Tibial nerve (tissue), 4 donors: ENCODE measurements around the gene GRID1. TPM values are rescaled to one million over a fixed set of nuclear protein-coding genes. Genes with fewer than 3 reads are reported as not detected.

Experiments
- DNase-seq, 2 donors: peaks; one replicate each; pipeline ENCODE4 v3.0.0-alpha.2; 2019; ENCODE audit warnings: low spot score in 2 of 2
- H3K27ac ChIP-seq, 4 donors: fragments of 200-600 bp; sonication (generic) in 3 of 4; one replicate each; pipeline ENCODE4 v1.5.1; 2017 to 2019; ENCODE audit warnings: mild to moderate bottlenecking in 1 of 4
- H3K27me3 ChIP-seq, 2 donors: fragments of 200-600 bp; sonication (generic) in 1 of 2; one replicate each; pipeline versions ENCODE4 v1.5.1 to v1.6.0; 2017 to 2019
- H3K36me3 ChIP-seq, 3 donors: fragments of 200-600 bp; sonication (generic); one replicate each; pipeline ENCODE4 v1.5.1; 2018 to 2019
- H3K4me1 ChIP-seq, 4 donors: fragments of 200-600 bp; sonication (generic) in 3 of 4; one replicate each; pipeline ENCODE4 v1.5.1; 2017 to 2019
- H3K4me3 ChIP-seq, 4 donors: fragments of 200-600 bp; sonication (generic) in 3 of 4; one replicate each; pipeline ENCODE4 v1.5.1; 2017 to 2019; ENCODE audit warnings: mild to moderate bottlenecking in 1 of 4, moderate library complexity in 1 of 4
- H3K9me3 ChIP-seq, 4 donors: fragments of 200-600 bp; sonication (generic) in 3 of 4; one replicate each; pipeline ENCODE4 v1.5.1; 2017 to 2019
- EP300 ChIP-seq, 2 donors: sonication (generic); formaldehyde crosslinking; IDR thresholded peaks; one replicate each; pipeline ENCODE4 v1.6.1; 2017; ENCODE audit warnings: antibody characterized with exemption in 2 of 2, mild to moderate bottlenecking in 1 of 2
- POLR2A ChIP-seq, 2 donors: fragments of 450-650 bp; IDR thresholded peaks; one replicate each; pipeline ENCODE4 v1.6.1; 2017; ENCODE audit warnings: antibody characterized with exemption in 2 of 2, mild to moderate bottlenecking in 2 of 2, moderate library complexity in 2 of 2
- WGBS, 2 donors: methylation state at CpG; one replicate each; pipeline ENCODE4 v1.1.5; 2018; 5-methylcytosine and 5-hydroxymethylcytosine counted together
- total RNA-seq, 4 donors: library from RNA; depleted of rRNA; stranded (reverse); fragments of >200 nt; gene quantifications; one replicate each; pipeline ENCODE4 v1.1.0, GENCODE V29; 2016
- TF ChIP-seq, protein P1 (sequence below), 5 experiments: fragments of 200-600 bp in 3 of 5; fragments of 450-650 bp in 2 of 5; sonication (generic) in 3 of 5; IDR thresholded peaks; one replicate each; pipeline ENCODE4 v1.5.1; 2016 to 2019; ENCODE audit warnings: antibody characterized with exemption in 5 of 5, mild to moderate bottlenecking in 3 of 5, moderate library complexity in 2 of 5

GRID1 gene
- total RNA-seq, 4 donors from 2014 or later = 7.7 to 16.3 (median 10.5) TPM

DNA sequence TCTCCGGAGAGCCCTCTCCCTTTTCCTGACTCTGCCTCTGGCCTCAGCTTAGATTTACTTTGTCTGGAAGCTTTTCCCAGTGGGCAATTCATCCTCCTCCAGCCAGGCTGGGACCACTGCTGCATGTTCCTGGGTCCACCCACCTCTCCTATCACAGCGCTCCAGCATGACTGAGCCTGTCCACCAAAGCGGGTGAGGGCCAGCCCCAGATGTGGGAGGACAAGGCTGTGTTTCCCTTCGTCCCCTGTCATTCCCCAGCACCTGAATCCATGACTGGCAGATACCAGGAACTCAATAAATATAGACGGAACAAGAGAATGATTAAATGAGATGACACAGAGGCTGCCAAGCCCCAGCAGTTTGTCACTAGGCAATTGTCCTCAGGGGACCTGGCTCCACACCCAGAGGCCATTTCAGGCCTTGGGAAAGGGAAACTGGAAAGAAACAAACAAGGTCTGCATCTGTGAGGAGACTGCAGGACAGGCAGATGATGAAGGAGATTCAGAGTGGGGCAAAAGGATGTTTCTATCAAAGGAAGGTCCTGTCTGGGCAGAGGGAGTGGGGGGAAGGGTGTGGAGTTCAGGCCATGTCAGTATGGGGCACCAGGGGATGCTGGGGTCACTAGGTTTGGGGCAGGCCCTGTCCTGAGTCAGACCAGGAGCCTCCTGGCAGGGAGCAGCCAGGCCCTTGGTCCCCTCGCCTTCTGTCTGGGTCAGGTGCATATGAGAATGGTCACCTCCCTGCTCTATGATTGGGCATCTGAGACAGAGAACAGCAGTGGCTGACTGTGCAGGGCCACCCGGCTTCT lies 576.4 kb downstream of the GRID1 start:
- no peak for TF ChIP-seq EP300 (IDR thresholded peaks at IDR 0.05)
- TF ChIP-seq, protein P1, sequence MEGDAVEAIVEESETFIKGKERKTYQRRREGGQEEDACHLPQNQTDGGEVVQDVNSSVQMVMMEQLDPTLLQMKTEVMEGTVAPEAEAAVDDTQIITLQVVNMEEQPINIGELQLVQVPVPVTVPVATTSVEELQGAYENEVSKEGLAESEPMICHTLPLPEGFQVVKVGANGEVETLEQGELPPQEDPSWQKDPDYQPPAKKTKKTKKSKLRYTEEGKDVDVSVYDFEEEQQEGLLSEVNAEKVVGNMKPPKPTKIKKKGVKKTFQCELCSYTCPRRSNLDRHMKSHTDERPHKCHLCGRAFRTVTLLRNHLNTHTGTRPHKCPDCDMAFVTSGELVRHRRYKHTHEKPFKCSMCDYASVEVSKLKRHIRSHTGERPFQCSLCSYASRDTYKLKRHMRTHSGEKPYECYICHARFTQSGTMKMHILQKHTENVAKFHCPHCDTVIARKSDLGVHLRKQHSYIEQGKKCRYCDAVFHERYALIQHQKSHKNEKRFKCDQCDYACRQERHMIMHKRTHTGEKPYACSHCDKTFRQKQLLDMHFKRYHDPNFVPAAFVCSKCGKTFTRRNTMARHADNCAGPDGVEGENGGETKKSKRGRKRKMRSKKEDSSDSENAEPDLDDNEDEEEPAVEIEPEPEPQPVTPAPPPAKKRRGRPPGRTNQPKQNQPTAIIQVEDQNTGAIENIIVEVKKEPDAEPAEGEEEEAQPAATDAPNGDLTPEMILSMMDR (IDR thresholded peaks at IDR 0.05) = no peak
- H3K4me1 ChIP-seq = peaks cover 0 to 29% (median 0%) of the 10 kb centered on the region in 4 donors
- no peaks in the 10 kb centered on the region for H3K36me3 ChIP-seq
- no peak for DNase-seq
- no peak overlapping the region for H3K27ac ChIP-seq
- H3K27me3 ChIP-seq = no peaks in the 10 kb centered on the region
- no peaks in the 10 kb centered on the region for H3K9me3 ChIP-seq
- H3K4me3 ChIP-seq = no peak overlapping the region
- 74 to 84% methylated on average over 7 of the region's 7 CpGs for WGBS, 2 donors

DNA sequence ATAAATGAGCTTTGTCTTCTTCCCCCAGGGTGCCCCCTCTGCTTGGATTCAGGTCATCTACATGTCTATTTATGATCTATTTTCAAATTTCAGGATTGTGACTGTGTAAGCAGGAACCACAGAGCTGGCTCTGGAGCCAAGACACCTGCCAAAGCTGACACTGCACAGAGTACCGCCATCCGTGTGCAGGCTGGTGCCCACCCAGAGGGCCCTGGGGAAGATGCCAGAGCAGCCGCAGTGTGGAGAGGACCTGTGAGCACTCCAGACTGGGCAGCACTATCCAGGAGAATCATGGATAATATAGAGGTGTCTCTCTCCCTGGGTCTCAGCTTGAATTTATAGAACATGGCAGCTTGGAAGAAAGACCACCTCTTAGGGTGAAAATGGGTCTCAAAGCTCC lies 577.5 kb downstream of the GRID1 start:
- TF ChIP-seq, protein P1 (IDR thresholded peaks at IDR 0.05) = no peak
- TF ChIP-seq EP300 (IDR thresholded peaks at IDR 0.05) = no peak
- no peak for TF ChIP-seq POLR2A (IDR thresholded peaks at IDR 0.05)
- Histone ChIP-seq H3K27me3 (no peaks in the 10 kb centered on the region), H3K36me3 (no peaks in the 10 kb centered on the region), H3K4me3 (no peak overlapping the region), H3K27ac (no peak overlapping the region), H3K9me3 (no peaks in the 10 kb centered on the region), H3K4me1 (peaks cover 0 to 25% (median 0%) of the 10 kb centered on the region in 4 donors)
- no peak for DNase-seq
- 81 to 82% methylated on average over 3 of the region's 3 CpGs for WGBS, 2 donors

DNA sequence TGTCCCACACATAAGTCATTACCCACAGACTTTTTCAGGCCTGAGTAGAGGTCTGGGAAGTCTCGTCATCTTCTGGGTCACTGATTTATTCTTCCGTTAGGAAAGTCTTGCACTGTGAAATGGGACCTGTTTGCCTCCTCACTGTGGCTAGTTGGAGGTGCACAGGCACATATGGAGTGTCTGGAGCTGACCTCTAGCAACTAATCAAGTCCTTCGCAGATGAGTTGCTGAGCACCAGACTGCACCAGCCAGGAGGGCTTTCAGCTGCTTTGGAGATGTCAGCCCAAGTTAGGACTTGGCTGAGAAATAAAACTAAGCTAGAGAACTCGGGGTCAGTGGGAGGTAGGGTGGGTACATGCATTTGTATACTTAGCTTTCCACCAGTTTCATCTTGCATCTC lies 578.0 kb downstream of the GRID1 start:
- 88 to 92% methylated on average over 4 of the region's 4 CpGs for WGBS, 2 donors
- H3K9me3 ChIP-seq = no peaks in the 10 kb centered on the region
- no peak for DNase-seq
- H3K36me3 ChIP-seq = no peaks in the 10 kb centered on the region
- TF ChIP-seq POLR2A (IDR thresholded peaks at IDR 0.05) = no peak
- TF ChIP-seq EP300 (IDR thresholded peaks at IDR 0.05) = no peak
- TF ChIP-seq, protein P1 (IDR thresholded peaks at IDR 0.05) = no peak
- no peaks in the 10 kb centered on the region for H3K27me3 ChIP-seq
- no peak overlapping the region for H3K4me3 ChIP-seq
- no peak overlapping the region for H3K27ac ChIP-seq
- peaks cover 0 to 21% (median 0%) of the 10 kb centered on the region in 4 donors for H3K4me1 ChIP-seq

DNA sequence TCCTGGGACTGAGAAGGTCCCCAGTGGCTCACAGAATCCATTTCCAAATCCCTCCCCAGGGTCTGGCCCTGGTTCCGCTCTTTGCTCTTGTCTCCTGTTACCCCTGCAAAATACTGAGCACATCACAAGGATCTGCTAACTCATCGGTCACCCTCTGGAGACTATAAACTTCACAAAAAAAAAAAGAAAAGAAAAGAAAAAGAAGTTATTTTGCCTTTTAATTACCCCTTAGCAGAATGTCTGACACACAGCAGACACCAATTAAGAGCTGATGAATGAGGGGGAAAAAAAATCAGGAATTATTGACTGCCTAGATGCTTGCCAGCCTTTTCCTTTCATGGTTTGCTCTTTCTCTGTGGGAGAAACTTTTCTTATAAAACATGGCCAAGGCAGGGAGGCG lies 578.7 kb downstream of the GRID1 start:
- TF ChIP-seq EP300 (IDR thresholded peaks at IDR 0.05) = no peak
- TF ChIP-seq POLR2A (IDR thresholded peaks at IDR 0.05) = no peak
- TF ChIP-seq, protein P1 (IDR thresholded peaks at IDR 0.05) = no peak
- no peaks in the 10 kb centered on the region for H3K9me3 ChIP-seq
- H3K27me3 ChIP-seq = no peaks in the 10 kb centered on the region
- H3K4me1 ChIP-seq = peaks cover 0 to 15% (median 0%) of the 10 kb centered on the region in 4 donors
- no peaks in the 10 kb centered on the region for H3K36me3 ChIP-seq
- H3K27ac ChIP-seq = no peak overlapping the region
- no peak for DNase-seq
- H3K4me3 ChIP-seq = no peak overlapping the region
- WGBS, 2 donors = 82 to 87% methylated on average over 3 of the region's 3 CpGs

DNA sequence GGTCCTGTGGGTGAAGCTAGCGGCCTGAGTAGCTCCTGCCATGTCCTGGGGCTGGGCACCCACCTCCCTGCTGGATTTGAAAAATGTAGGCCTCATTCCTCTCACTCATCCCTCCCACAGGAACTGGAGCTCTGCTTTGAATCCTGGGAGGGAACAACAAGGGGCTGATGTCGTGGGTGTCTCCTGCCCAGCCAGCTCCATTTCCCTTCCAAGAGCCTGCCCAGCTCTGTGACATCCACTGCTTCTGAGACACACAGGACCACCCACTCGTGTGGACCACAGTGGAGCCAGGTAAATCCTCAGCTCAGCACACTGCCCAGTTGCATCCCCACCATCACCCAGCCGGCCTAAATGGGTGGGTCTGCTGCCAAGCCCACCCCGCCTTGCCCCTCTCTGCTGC lies 579.2 kb downstream of the GRID1 start:
- no peaks in the 10 kb centered on the region for H3K9me3 ChIP-seq
- H3K27ac ChIP-seq = no peak overlapping the region
- H3K4me3 ChIP-seq = no peak overlapping the region
- 75 to 94% methylated on average over 4 to 5 of the region's 5 CpGs for WGBS, 2 donors
- peaks cover 0 to 10% (median 0%) of the 10 kb centered on the region in 4 donors for H3K4me1 ChIP-seq
- TF ChIP-seq EP300 (IDR thresholded peaks at IDR 0.05) = no peak
- TF ChIP-seq, protein P1 (IDR thresholded peaks at IDR 0.05) = no peak
- TF ChIP-seq POLR2A (IDR thresholded peaks at IDR 0.05) = no peak
- no peak for DNase-seq
- no peaks in the 10 kb centered on the region for H3K27me3 ChIP-seq
- no peaks in the 10 kb centered on the region for H3K36me3 ChIP-seq
